ENCODE results near the gene GLB1L.

GLB1L gene

GRCh38 chr2:219221957-219222518 lies 23.2 kb downstream of the GLB1L start:
- DNase-seq (ENCODE audit: low read depth): no peak

GRCh38 chr2:219220652-219221402 lies 24.4 kb downstream of the GLB1L start:
- no peak for DNase-seq (ENCODE audit: low read depth)

GRCh38 chr2:219219784-219220532 lies 25.3 kb downstream of the GLB1L start:
- no peak for DNase-seq (ENCODE audit: low read depth)

GRCh38 chr2:219218732-219219701 lies 26.2 kb downstream of the GLB1L start, which contains the start of gene ABCB6:
TSS of gene ABCB6 (minus strand) at chr2:219218958. CDS start at chr2:219218673, 285 bp downstream.
- peak; percentile 95 for DNase-seq (ENCODE audit: low read depth)

- peak; percentile 50 for DNase-seq (ENCODE audit: low read depth)
Measured at GRCh38 chr2:219218217-219218731, 27.0 kb downstream of the GLB1L start.

GRCh38 chr2:219216535-219216915 lies 28.7 kb downstream of the GLB1L start:
- no peak for DNase-seq (ENCODE audit: low read depth)

GRCh38 chr2:219215871-219216534 lies 29.2 kb downstream of the GLB1L start:
- DNase-seq (ENCODE audit: low read depth): no peak

- no peak for DNase-seq (ENCODE audit: low read depth)
Measured at GRCh38 chr2:219214786-219215185, 30.5 kb downstream of the GLB1L start.

GRCh38 chr2:219214141-219214540 lies 31.1 kb downstream of the GLB1L start:
- no peak for DNase-seq (ENCODE audit: low read depth)

- DNase-seq (ENCODE audit: low read depth): no peak
Measured at GRCh38 chr2:219213486-219214071, 31.7 kb downstream of the GLB1L start.

GRCh38 chr2:219213026-219213415 lies 32.2 kb downstream of the GLB1L start:
- DNase-seq (ENCODE audit: low read depth): no peak

- no peak for DNase-seq (ENCODE audit: low read depth)
Measured at GRCh38 chr2:219210886-219211362, 34.3 kb downstream of the GLB1L start.

- no peak for DNase-seq (ENCODE audit: low read depth)
Measured at GRCh38 chr2:219210196-219210885, 34.9 kb downstream of the GLB1L start.

- DNase-seq (ENCODE audit: low read depth): no peak
Measured at GRCh38 chr2:219209236-219210195, 35.7 kb downstream of the GLB1L start.

- DNase-seq (ENCODE audit: low read depth): no peak
Measured at GRCh38 chr2:219207884-219208740, 37.1 kb downstream of the GLB1L start.

GRCh38 chr2:219207134-219207883 lies 37.9 kb downstream of the GLB1L start:
- no peak for DNase-seq (ENCODE audit: low read depth)

All from stromal cell of bone marrow (primary cell).